Head of caudate nucleus (tissue), 42 donors: ENCODE measurements around the gene PPTC7.
"Not testable (repeated sequence)": the region's sequence is repeated elsewhere in the genome, so short reads cannot be mapped to it uniquely, and the experiment has no call there.

Experiments
- DNase-seq, 42 donors: peaks; one replicate each; pipeline versions ENCODE4 v3.0.0 to v3.0.0-alpha.2; 2020 to 2021; ENCODE audit warnings: mixed read lengths in 7 of 42
- intact Hi-C: fragments of 100-400 bp; cut with DNase I; formaldehyde crosslinking; loops from one replicate; pipeline ENCODE4 v1.15.0; 2022

Gene PPTC7

GRCh38 chr12:110565894-110566871 is 16.9 kb downstream of the PPTC7 start:
- intact Hi-C loops: no loop called here
- DNase-seq: peak in 7 of 42 donors; percentile 12 to 56 (median 18)

- intact Hi-C loops: no loop called here
- DNase-seq: no peak
These were observed 18.6 kb downstream of the PPTC7 start for GRCh38 chr12:110564471-110564991.

GRCh38 chr12:110563702-110564470 is 19.2 kb downstream of the PPTC7 start:
- intact Hi-C loops: no loop called here
- DNase-seq: no peak

GRCh38 chr12:110562386-110562785 is 20.7 kb downstream of the PPTC7 start:
- intact Hi-C loops, DNase-seq: not testable (repeated sequence)

DNA sequence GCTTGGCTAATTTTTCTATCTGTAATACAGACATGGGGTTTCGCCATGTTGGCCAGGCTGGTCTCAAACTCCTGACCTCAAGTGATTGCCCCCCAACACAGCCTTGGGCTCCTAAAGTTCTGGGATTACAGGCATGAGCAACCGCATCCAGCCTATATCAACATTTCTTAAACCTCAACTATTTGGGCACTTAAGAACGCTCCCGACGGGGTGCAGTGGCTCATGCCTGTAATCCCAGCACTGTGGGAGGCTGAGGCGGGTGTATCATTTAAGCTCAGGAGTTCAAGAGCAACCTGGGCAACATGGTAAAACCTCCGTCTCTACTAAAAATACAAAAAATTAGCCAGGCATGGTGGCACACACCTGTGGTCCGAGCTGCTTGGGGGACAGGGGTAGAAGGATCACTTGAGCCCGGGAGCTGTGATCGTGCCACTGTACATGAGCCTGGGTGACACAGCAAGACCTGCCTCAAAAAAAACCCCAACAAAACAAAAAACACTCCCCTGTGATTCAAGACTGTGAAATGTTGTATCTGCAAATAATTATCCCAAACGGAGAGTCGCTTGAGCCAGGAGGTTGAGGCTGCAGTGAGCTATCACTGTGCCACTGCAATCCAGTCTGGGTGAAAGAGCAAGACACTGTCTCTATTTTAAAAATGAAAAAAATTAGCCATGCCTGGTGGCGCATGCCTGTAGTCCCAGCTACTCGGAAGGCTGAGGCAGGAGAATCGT is 21.5 kb downstream of the PPTC7 start:
- DNase-seq: no peak
- intact Hi-C loops: no loop called here

GRCh38 chr12:110560946-110561345 is 22.2 kb downstream of the PPTC7 start:
- DNase-seq: no peak
- intact Hi-C loops: no loop called here

DNA sequence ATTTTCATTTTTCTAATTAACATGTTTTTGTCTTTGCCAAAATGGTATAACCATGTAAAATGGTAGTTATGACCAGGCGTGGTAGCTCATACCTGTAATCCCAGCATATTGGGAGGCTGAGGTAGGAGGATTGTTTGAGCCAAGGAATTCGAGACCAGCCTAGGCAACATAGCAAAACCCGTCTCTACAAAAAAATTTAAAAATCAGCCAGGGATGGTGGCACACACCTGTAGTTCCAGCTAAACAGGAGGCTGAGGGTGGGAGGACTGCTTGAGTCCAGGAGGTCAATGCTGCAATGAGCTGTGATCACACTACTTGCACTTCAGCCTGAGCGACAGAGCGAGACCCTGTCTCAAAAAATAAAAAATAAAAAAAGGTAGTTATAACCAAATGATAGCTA is 23.1 kb downstream of the PPTC7 start:
- no peak for DNase-seq
- intact Hi-C loops: no loop called here

- DNase-seq, intact Hi-C loops: not testable (repeated sequence)
These were observed 24.2 kb downstream of the PPTC7 start for GRCh38 chr12:110558945-110559344.

- DNase-seq: no peak
- intact Hi-C loops: no loop called here
These were observed 25.8 kb downstream of the PPTC7 start for GRCh38 chr12:110557300-110557699.

DNA sequence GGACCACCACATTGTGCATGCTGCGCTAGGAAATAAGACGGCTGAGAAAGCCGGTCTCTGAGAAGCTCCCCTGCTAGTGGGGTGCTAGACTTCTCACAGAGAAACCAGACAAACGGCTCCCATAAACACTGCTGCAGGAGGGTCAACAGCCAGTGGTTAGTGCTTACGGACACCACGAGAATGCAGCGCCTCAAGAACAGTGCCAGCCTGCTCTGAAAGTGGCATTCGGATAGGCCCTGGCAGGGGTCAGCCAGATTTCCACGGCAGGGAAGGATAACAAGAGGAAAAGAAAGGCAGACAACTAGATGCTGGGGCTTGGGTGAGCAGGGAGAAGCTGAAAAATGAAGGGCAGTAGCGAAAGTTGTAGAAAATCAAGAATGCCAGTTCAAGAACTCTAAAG is 26.4 kb downstream of the PPTC7 start:
- DNase-seq: no peak
- intact Hi-C loops: no loop called here

DNA sequence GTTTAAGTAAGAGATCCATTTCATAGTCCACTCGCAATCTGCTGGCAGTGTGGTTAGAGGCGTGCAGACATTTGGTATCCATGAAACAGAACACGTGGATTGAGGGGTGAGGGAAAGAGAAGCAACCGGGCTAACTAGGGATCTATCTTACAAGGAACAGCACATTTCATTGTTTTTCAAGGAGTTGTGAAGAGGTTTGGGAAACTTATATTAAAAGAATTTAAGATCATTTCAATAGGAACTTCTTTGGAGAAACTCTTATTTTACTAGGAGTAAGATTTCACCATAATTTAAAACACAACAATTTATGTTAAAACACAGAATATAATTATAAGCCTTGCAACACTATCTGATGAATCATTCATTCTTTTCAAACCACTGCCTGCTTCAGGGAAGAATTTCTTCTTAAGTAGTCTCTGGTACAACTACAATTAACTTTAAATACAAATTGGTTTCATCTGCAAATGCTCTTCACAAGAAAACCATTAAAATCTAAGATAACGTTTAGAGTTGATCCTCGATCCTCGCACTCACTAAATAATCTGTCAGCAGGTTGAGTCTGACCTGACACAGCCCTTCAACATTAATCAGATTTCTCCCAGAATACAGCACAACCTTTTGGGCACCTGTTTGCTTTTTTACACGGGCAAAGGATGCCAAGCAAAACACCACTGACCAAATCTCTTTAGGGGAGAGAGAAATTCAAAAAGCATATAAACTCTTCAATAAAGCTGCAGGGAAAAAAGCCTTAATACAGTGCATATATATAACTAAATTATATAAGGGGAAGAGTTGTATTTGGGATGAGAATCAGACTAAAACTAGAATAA is 27.3 kb downstream of the PPTC7 start:
- intact Hi-C loops: no loop called here
- DNase-seq: no peak

GRCh38 chr12:110554184-110554583 is 28.9 kb downstream of the PPTC7 start:
- intact Hi-C loops: loop anchor here (5.0 kb wide), 1 partner anchor 43 kb away; no protein-coding TSS in a partner anchor
- DNase-seq: no peak

GRCh38 chr12:110550981-110551380 is 32.1 kb downstream of the PPTC7 start:
- intact Hi-C loops: loop anchor here (5.0 kb wide), 1 partner anchor 46 kb away; no protein-coding TSS in a partner anchor
- DNase-seq: no peak

DNA sequence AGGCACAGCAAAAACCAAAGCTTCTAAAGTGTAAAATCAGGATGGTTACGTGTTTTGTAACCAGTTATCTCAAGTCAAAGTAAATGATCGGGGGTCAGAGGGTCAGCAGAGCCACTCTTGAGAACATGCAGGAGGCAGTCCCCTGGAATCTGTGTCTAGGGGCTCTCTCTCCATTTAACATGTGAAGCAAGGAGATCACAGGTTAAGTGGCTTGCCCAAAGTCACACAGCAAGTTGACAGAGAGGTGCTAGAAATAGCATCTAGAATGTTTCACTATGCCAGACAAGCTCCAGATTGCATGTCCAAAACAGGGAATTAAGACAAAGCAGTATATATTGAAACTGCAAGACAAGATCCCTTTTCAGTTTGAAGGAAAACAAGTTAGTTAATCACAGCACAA is 33.4 kb downstream of the PPTC7 start:
- intact Hi-C loops: loop anchor here (5.0 kb wide), 1 partner anchor 48 kb away; no protein-coding TSS in a partner anchor
- no peak for DNase-seq

- intact Hi-C loops: no loop called here
- DNase-seq: no peak
These were observed 34.4 kb downstream of the PPTC7 start for GRCh38 chr12:110548678-110549077.

DNA sequence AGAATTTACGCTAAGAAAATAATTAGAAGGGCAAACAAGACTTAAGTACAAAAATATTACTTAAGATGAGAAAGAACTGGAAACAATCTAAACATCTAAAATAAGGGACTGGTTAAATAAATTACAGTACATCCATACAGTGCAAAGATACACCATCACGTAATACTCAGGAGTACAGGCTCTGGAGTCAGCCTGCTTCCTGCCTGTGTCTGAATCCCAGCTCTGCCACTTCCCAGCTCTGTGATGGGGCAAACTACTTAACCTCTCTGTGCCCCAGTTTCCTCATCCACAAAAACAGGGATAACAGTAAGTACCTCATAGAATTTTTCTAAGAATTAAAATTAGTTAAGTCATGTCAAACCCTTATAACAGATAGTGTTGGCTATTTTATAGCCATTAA is 36.0 kb downstream of the PPTC7 start:
- DNase-seq: no peak
- intact Hi-C loops: no loop called here

GRCh38 chr12:110546339-110546738 is 36.8 kb downstream of the PPTC7 start:
- DNase-seq: no peak
- intact Hi-C loops: no loop called here

GRCh38 chr12:110545812-110546211 is 37.3 kb downstream of the PPTC7 start:
- intact Hi-C loops: no loop called here
- DNase-seq: no peak
